Endothelial cell (in vitro differentiated cells): ENCODE results near the gene SYNGR1. TPM values are rescaled to one million over a fixed set of nuclear protein-coding genes. Genes with fewer than 3 reads are reported as not detected.
A peak's percentile ranks its signal among the peaks of the same experiment; 100 is the strongest.

ENCODE experiments used
- DNase-seq: peaks from one replicate; pipeline ENCODE4 v3.0.0; 2021; ENCODE audit warnings: low spot score
- H3K27ac Mint-ChIP-seq: one replicate; pipeline ENCODE4 v1.8.0; 2021; ENCODE audit warnings: mixed read lengths, inconsistent platforms; ENCODE audit not compliant: unreplicated experiment
- H3K27me3 Mint-ChIP-seq: one replicate; pipeline ENCODE4 v1.8.0; 2021; ENCODE audit warnings: mild to moderate bottlenecking, moderate library complexity, mixed read lengths, inconsistent platforms; ENCODE audit not compliant: unreplicated experiment
- H3K36me3 Mint-ChIP-seq: one replicate; pipeline ENCODE4 v1.8.0; 2021; ENCODE audit warnings: mild to moderate bottlenecking, low read depth, mixed read lengths, inconsistent platforms; ENCODE audit not compliant: unreplicated experiment
- H3K4me1 Mint-ChIP-seq: one replicate; pipeline ENCODE4 v1.8.0; 2021; ENCODE audit warnings: mild to moderate bottlenecking, mixed read lengths, inconsistent platforms; ENCODE audit not compliant: unreplicated experiment
- H3K4me3 Mint-ChIP-seq: one replicate; pipeline ENCODE4 v1.8.0; 2021; ENCODE audit warnings: mild to moderate bottlenecking, mixed read lengths, inconsistent platforms; ENCODE audit not compliant: unreplicated experiment
- H3K9me3 Mint-ChIP-seq: one replicate; pipeline ENCODE4 v1.8.0; 2021; ENCODE audit warnings: mixed read lengths, inconsistent platforms; ENCODE audit not compliant: unreplicated experiment
- total RNA-seq: library from RNA; stranded (reverse); fragmentation: NEBNext Ultra II Directional; extraction: Animal tissue kit (Norgen Biotek cat#: 25700); gene quantifications from one replicate; pipeline ENCODE4 v1.2.1, GENCODE V29; 2021; ENCODE audit not compliant: unreplicated experiment
- TF ChIP-seq, protein P1 (sequence below): fragments of 200-600 bp; sonication (generic); IDR thresholded peaks from one replicate; pipeline ENCODE4 v1.5.0; 2021; ENCODE audit warnings: antibody characterized with exemption; ENCODE audit not compliant: unreplicated experiment

SYNGR1 gene
- total RNA-seq, 1 donor from 2014 or later, result 2.9 TPM

DNA sequence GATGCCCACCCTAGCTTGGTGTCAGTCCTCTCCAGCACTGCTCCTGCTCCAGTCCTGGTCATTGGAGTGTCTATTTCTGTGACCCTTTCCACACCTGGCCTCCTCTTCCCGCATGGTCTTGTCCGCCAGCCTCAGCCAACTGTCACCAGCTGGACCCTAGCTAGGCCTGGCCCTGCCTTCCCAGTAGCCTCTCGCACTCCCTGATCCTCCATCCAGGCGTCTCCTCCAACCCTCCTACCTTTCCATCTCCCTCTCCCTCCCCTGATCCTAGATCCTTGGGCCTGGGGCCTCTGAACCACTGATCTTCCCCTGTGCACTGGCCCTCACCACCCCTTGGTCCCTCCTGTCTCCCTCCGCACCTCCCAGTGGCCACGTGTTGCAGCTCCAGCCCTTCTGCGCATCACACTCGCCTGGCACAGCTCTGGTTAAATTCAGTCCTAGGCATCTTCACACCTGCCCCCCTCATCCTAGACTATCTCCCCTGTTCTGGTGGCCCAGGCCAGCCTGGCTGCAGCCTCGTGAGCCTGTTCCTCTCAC lies 9.9 kb downstream of the SYNGR1 start:
- Mint-ChIP-seq H3K4me1 (peaks cover 3% of the 10 kb centered on the region), H3K4me3 (no peak overlapping the region), H3K9me3 (no peaks in the 10 kb centered on the region), H3K27me3 (peaks cover 16% of the 10 kb centered on the region), H3K27ac (peak overlapping the region; percentile 72), H3K36me3 (peaks cover 3% of the 10 kb centered on the region)
- TF ChIP-seq, protein P1, sequence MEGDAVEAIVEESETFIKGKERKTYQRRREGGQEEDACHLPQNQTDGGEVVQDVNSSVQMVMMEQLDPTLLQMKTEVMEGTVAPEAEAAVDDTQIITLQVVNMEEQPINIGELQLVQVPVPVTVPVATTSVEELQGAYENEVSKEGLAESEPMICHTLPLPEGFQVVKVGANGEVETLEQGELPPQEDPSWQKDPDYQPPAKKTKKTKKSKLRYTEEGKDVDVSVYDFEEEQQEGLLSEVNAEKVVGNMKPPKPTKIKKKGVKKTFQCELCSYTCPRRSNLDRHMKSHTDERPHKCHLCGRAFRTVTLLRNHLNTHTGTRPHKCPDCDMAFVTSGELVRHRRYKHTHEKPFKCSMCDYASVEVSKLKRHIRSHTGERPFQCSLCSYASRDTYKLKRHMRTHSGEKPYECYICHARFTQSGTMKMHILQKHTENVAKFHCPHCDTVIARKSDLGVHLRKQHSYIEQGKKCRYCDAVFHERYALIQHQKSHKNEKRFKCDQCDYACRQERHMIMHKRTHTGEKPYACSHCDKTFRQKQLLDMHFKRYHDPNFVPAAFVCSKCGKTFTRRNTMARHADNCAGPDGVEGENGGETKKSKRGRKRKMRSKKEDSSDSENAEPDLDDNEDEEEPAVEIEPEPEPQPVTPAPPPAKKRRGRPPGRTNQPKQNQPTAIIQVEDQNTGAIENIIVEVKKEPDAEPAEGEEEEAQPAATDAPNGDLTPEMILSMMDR, result no peak
- DNase-seq, result no peak

DNA sequence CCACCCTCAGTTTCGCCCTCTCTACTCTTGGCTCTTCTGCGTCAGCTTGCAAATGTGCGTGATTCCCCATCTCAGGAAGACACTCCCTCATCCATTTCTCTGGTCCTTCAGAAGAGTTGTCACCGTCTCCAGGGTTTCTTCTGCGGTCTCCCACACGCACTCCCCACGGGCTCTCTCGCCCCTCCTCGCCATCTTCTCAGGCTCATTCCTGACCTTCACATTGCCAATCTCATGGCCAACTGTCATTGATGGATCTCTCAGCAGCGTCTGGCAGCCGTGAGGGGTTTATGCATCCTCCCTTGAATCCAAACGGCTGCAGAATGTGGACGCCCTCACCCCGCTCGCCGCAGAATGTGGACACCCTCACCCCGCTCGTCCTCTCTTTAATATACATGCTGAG lies 10.5 kb downstream of the SYNGR1 start:
- TF ChIP-seq, protein P1, result no peak
- H3K4me3 Mint-ChIP-seq, result no peak overlapping the region
- peaks cover 16% of the 10 kb centered on the region for H3K27me3 Mint-ChIP-seq
- H3K27ac Mint-ChIP-seq, result no peak overlapping the region
- peaks cover 3% of the 10 kb centered on the region for H3K36me3 Mint-ChIP-seq
- no peaks in the 10 kb centered on the region for H3K9me3 Mint-ChIP-seq
- peaks cover 3% of the 10 kb centered on the region for H3K4me1 Mint-ChIP-seq
- no peak for DNase-seq

DNA sequence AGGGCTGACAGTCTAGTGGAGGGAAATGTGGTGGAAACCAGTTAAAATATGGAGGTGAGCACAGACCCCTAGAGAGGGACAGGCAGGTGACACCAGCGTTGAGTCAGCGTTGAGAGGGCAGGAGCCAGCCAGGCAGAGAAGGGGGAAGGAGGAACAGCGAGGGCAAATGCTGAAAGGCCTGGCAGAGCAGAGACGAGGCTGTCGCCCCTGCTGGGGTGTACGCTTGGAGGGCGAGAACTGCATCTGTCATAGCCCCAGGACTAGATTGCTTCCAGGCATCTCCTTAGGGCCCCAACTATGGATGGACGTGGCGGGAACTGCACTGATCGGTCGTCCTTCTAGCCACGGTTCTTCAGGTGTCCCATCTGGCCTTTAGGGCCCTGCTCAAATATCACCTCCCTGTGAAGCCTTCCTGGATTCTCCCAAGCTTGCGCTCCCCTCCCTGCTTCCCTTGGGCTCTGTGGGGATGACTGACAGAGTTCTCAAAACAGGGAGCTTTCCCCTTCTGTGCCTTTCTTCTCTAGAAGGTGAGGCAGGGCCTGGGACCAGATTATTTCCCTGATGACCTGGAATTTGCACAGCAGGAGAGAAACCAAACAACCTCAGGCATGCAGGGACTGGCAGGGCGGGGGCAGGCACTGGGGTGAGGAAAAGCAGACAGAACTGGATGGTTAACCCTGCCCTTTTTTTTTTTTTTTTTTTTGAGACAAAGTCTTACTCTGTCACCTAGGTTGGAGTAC lies 11.1 kb downstream of the SYNGR1 start:
- TF ChIP-seq, protein P1, result no peak

DNA sequence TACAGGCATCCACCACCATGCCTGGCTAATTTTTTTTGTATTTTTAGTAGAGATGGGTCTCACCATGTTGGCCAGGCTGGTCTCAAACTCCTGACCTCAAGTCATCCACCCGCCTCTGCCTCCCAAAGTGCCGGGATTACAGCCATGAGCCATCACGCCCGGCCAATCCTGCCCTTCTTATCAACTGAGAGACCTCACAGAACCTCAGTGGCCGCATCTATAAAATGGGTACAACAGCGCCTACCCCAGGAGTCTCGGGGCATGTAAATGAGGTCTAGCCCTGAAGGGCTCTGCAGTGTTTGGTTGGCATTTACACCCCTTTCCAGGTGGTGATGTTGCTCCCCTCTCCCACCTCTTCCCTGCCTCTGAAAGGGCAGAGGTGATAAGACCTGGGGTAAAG lies 11.7 kb downstream of the SYNGR1 start:
- H3K27ac Mint-ChIP-seq, result no peak overlapping the region
- H3K27me3 Mint-ChIP-seq, result peaks cover 15% of the 10 kb centered on the region
- TF ChIP-seq, protein P1, result no peak
- no peak for DNase-seq
- no peaks in the 10 kb centered on the region for H3K9me3 Mint-ChIP-seq
- peaks cover 3% of the 10 kb centered on the region for H3K36me3 Mint-ChIP-seq
- H3K4me1 Mint-ChIP-seq, result peaks cover 3% of the 10 kb centered on the region
- H3K4me3 Mint-ChIP-seq, result no peak overlapping the region

More for the DNA sequence above, 11.1 kb downstream of the SYNGR1 start:
- Mint-ChIP-seq H3K9me3 (no peaks in the 10 kb centered on the region), H3K4me1 (peaks cover 3% of the 10 kb centered on the region), H3K27ac (no peak overlapping the region), H3K4me3 (no peak overlapping the region), H3K36me3 (peaks cover 3% of the 10 kb centered on the region), H3K27me3 (peaks cover 14% of the 10 kb centered on the region)
- DNase-seq, result no peak

DNA sequence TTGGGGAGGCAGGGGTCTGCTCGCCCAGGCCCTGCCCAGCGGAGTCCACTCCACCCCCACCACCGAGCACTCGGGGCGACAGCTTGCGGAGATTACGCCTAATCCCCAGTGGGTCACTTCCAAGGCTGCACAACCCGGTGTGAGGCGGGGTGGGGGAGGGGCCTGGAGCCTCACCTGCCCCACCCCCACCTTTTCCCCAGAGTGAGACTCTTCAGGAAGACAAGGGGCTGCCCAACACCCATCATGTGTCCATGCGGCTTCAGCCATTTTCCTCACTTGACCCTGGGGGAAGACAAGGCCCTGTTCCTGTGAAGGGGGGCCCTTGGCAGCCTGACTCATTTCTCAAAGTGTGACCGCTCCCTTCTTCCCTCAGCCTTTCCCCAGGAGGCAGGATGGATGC lies 12.5 kb downstream of the SYNGR1 start:
- TF ChIP-seq, protein P1, result no peak
- DNase-seq, result no peak
- Mint-ChIP-seq H3K36me3 (peaks cover 3% of the 10 kb centered on the region), H3K27ac (no peak overlapping the region), H3K9me3 (no peaks in the 10 kb centered on the region), H3K4me3 (no peak overlapping the region), H3K4me1 (peaks cover 8% of the 10 kb centered on the region), H3K27me3 (peaks cover 15% of the 10 kb centered on the region)
